ENCODE measurements around the gene TMEM185B. TPM values are rescaled to one million over a fixed set of nuclear protein-coding genes. Genes with fewer than 3 reads are reported as not detected.

The TMEM185B gene
- total and polyA plus RNA-seq, 10 of the 15 experiments (the other 5 are each of a cell fraction or from before 2014, with no cell fraction given) = 2.4 to 20.9 (median 14.5) TPM

GRCh38 chr2:120219291-120219690 is 3.9 kb downstream of the TMEM185B start (continued):
- TF ChIP-seq ZNF687 (IDR thresholded peaks at IDR 0.05) (no peak), RFX5 (IDR thresholded peaks at IDR 0.05; ENCODE audit: low read depth, low read length) (no peak), PAX5 (IDR thresholded peaks at IDR 0.05; ENCODE audit: borderline replicate concordance, low read depth, low read length) (no peak), GATAD2B (conservative IDR thresholded peaks at IDR 0.05; ENCODE audit: low read depth) (no peak), MYB (IDR thresholded peaks at IDR 0.05; ENCODE audit: borderline replicate concordance, low read depth, low read length) (no peak), CHD2 (IDR thresholded peaks at IDR 0.05; ENCODE audit: borderline replicate concordance, low read depth, low read length) (no peak), ZZZ3 (IDR thresholded peaks at IDR 0.05; ENCODE audit: control insufficient read depth, insufficient read length, low read depth) (no peak), HDAC6 (IDR thresholded peaks at IDR 0.05; ENCODE audit: unreplicated experiment) (no peak)

- H3K79me2 ChIP-seq (ENCODE audit: control insufficient read depth, insufficient read depth, low read length) = peaks cover 16% of the 10 kb centered on the region
- WGBS (ENCODE audit: insufficient coverage, insufficient replicate concordance, low lambda C conversion rate, missing lambda C conversion rate) = 100% methylated on average over 5 of the region's 5 CpGs
- no peak overlapping the region for H3K9ac ChIP-seq (ENCODE audit: control insufficient read depth, insufficient read depth, low read length)
- H3K27me3 ChIP-seq (replicated peaks in 1 of 2; ENCODE audit: control insufficient read depth in 2 of 2, insufficient read depth in 2 of 2, low read length in 1 of 2) = no peaks in the 10 kb centered on the region
- ChIA-PET POLR2A (no interaction called here), CTCF (interaction anchor here (0.6 kb wide), 1 partner anchor 95 kb away, joined by 3 read pairs; no protein-coding TSS in a partner anchor), SMC1A (ENCODE audit: uncharacterized antibody, unreplicated experiment) (no interaction called here), RAD21 (ENCODE audit: unreplicated experiment) (no interaction called here)
- in situ Hi-C loops (cut with MboI) = loop anchor here (25.0 kb wide), 1 partner anchor 469 kb away; no protein-coding TSS in a partner anchor
- no peak overlapping the region for H3K4me3 ChIP-seq
- H3K9me3 ChIP-seq (replicated peaks; ENCODE audit: control insufficient read depth, insufficient read depth, low read length) = no peaks in the 10 kb centered on the region
- no peaks in the 10 kb centered on the region for H4K20me1 ChIP-seq (ENCODE audit: control insufficient read depth, insufficient read depth)
- intact Hi-C loops (cut with micrococcal nuclease; ENCODE audit: unreplicated experiment) = no loop called here
- no peaks in the 10 kb centered on the region; a peak in 1 of 4 replicates for H3K36me3 ChIP-seq (ENCODE audit: control insufficient read depth in 2 of 2, insufficient read depth in 2 of 2, low read length in 1 of 2)
- FAIRE-seq (no peak), ATAC-seq (no peak), DNase-seq (ENCODE audit: low read depth, low spot score) (no peak)
- H2AFZ ChIP-seq (ENCODE audit: control insufficient read depth, low read depth, low read length) = no peak overlapping the region
- no TSS peak for BruUV-seq (replicated peaks)
- H3K27ac ChIP-seq (ENCODE audit: control insufficient read depth, insufficient read depth) = no peak overlapping the region
- H3K4me2 ChIP-seq (ENCODE audit: control insufficient read depth, insufficient read depth) = no peak overlapping the region
- H3K4me1 ChIP-seq (ENCODE audit: control insufficient read depth, insufficient read depth, low read length) = peaks cover 17% of the 10 kb centered on the region
- TF ChIP-seq RBBP5 (conservative IDR thresholded peaks at IDR 0.05) (no peak), SMARCA5 (IDR thresholded peaks at IDR 0.05) (no peak), FOXM1 (IDR thresholded peaks at IDR 0.05; ENCODE audit: low read depth, low read length) (no peak), HSF1 (IDR thresholded peaks at IDR 0.05; ENCODE audit: low read depth, low read length) (no peak), BRCA1 (IDR thresholded peaks at IDR 0.05; ENCODE audit: low read depth, low read length) (no peak), ATF7 (IDR thresholded peaks at IDR 0.05; ENCODE audit: low read depth) (no peak), GATAD2B (conservative IDR thresholded peaks at IDR 0.05; ENCODE audit: low read depth) (no peak), MTA2 (IDR thresholded peaks at IDR 0.05; ENCODE audit: low read depth) (no peak), RAD51 (IDR thresholded peaks at IDR 0.05) (no peak), TCF3 (IDR thresholded peaks at IDR 0.05; ENCODE audit: borderline replicate concordance, insufficient read depth, low read depth, low read length) (no peak), EED (IDR thresholded peaks at IDR 0.05; ENCODE audit: low read depth) (no peak), IRF4 (IDR thresholded peaks at IDR 0.05; ENCODE audit: low read depth, low read length) (no peak), NBN (IDR thresholded peaks at IDR 0.05) (no peak), ZNF207 (IDR thresholded peaks at IDR 0.05; ENCODE audit: borderline replicate concordance) (no peak), ZNF217 (IDR thresholded peaks at IDR 0.05) (no peak), STAT3 (IDR thresholded peaks at IDR 0.05; ENCODE audit: low read depth, low read length) (no peak)
Observed at GRCh38 chr2:120218181-120218580, 5.0 kb downstream of the TMEM185B start.

Data from GM12878 (cell line).